Neural crest cell (in vitro differentiated cells): ENCODE measurements around the gene KCNJ10. TPM values are rescaled to one million over a fixed set of nuclear protein-coding genes. Genes with fewer than 3 reads are reported as not detected.

Experiments
- DNase-seq: peaks from one replicate; pipeline ENCODE4 v3.0.0; 2021; ENCODE audit warnings: low read depth, mixed read lengths, low spot score
- H3K27ac Mint-ChIP-seq: one replicate; pipeline ENCODE4 v1.8.0; 2021; ENCODE audit warnings: mild to moderate bottlenecking, mixed read lengths; ENCODE audit not compliant: unreplicated experiment
- H3K27me3 Mint-ChIP-seq: 2 replicates; pipeline ENCODE4 v1.8.0; 2021; ENCODE audit warnings: low read depth, mild to moderate bottlenecking, mixed read lengths
- H3K36me3 Mint-ChIP-seq: 2 replicates; pipeline ENCODE4 v1.8.0; 2021; ENCODE audit warnings: low read depth, mild to moderate bottlenecking, mixed read lengths
- H3K4me1 Mint-ChIP-seq: 2 replicates; pipeline ENCODE4 v1.8.0; 2021; ENCODE audit warnings: mixed read lengths
- H3K4me3 Mint-ChIP-seq: one replicate; pipeline ENCODE4 v1.8.0; 2021; ENCODE audit warnings: mild to moderate bottlenecking, mixed read lengths
- H3K9me3 Mint-ChIP-seq: 2 replicates; pipeline ENCODE4 v1.8.0; 2021; ENCODE audit warnings: mixed read lengths
- long read RNA-seq: library from polyadenylated mRNA; unstranded; transcript quantifications from one replicate; pipeline ENCODE4 v2.0.0, GENCODE V29; 2020
- total RNA-seq: library from RNA; stranded (reverse); gene quantifications from 2 replicates; pipeline ENCODE4 v1.2.1, GENCODE V29; 2021
- TF ChIP-seq, protein P1 (sequence below): fragments of 200-600 bp; sonication (generic); conservative IDR thresholded peaks from 2 replicates; pipeline ENCODE4 v1.5.0; 2021; ENCODE audit warnings: antibody characterized with exemption, mild to moderate bottlenecking

KCNJ10 gene
- total RNA-seq = 0.47 and 0.73 TPM in 2 replicates
- long read RNA-seq = 0 reads

DNA sequence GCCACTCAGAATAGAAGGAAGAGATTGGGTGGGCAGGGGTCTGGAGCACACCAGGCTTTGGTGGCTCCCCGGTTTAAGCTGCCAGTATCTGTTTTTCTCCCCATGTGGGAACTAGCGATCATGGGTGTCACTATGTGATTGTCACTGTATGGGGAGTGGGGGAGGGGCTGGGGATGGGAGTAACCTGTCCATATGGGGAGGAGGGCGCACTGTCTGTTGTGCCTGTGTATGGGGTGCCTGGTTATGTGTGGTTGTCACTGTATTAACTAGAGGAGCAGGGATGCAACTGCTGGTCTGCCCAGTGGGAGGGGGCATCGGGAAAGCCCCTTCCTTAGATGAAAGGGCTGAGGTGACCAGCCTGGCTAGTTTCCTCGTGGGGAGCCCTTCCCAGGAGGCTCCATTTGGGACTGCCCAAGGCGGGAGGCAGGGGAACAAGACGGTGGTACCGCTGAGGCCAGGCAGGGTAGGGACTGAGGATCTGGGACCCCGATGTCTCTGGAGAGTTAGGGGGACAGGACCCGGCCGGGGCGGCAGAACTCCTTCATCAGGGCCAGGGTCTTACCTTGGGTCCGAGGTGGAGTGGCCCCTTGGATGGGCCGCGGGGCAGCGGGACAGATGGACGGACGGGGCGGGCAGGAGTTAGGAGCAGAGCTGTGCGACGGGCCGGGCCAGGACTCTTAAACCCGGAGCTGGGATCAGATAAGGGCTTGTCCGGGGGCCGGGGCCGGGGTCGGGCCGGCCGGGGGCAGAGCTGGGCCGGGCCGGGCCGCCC, at the start of gene KCNJ10:
Gene KCNJ10, minus strand, starts transcription at position 701 of the 772 bp plus-strand sequence. CDS start 27,628 bp downstream, outside the sequence.
- H3K9me3 Mint-ChIP-seq = no peaks in the 10 kb centered on the region
- no peaks in the 10 kb centered on the region for H3K36me3 Mint-ChIP-seq
- H3K27me3 Mint-ChIP-seq = peaks cover 68% of the 10 kb centered on the region
- H3K27ac Mint-ChIP-seq = no peak within 1 kb of the TSS
- H3K4me1 Mint-ChIP-seq = peaks cover 36% of the 10 kb centered on the region
- peak within 1 kb of the TSS; percentile 87 for H3K4me3 Mint-ChIP-seq
- no peak for DNase-seq
- TF ChIP-seq, protein P1, sequence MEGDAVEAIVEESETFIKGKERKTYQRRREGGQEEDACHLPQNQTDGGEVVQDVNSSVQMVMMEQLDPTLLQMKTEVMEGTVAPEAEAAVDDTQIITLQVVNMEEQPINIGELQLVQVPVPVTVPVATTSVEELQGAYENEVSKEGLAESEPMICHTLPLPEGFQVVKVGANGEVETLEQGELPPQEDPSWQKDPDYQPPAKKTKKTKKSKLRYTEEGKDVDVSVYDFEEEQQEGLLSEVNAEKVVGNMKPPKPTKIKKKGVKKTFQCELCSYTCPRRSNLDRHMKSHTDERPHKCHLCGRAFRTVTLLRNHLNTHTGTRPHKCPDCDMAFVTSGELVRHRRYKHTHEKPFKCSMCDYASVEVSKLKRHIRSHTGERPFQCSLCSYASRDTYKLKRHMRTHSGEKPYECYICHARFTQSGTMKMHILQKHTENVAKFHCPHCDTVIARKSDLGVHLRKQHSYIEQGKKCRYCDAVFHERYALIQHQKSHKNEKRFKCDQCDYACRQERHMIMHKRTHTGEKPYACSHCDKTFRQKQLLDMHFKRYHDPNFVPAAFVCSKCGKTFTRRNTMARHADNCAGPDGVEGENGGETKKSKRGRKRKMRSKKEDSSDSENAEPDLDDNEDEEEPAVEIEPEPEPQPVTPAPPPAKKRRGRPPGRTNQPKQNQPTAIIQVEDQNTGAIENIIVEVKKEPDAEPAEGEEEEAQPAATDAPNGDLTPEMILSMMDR = no peak

DNA sequence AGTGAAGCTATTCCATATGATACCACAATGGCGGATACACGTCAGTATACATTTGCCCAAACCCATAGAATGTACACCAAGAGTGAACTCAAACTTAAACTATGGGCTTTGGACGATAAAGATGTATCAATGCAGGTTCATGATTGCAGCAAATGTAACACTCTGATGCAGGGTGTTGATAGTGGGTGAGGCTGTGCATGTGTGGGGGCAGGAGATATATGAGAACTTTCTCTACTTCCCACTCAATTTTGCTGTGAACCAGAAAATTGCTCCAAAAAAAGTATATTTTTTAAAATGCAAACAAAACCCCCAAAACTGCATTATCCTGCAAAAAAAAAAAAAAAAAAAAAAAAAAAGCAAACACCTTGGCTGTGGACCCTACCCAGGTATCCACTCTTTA, 49.0 kb upstream of the KCNJ10 start:
- Mint-ChIP-seq H3K36me3 (peaks cover 3% of the 10 kb centered on the region), H3K27ac (no peak overlapping the region), H3K4me3 (peak overlapping the region; percentile 92), H3K9me3 (no peaks in the 10 kb centered on the region), H3K27me3 (no peaks in the 10 kb centered on the region), H3K4me1 (peaks cover 57% of the 10 kb centered on the region)
- TF ChIP-seq, protein P1 = no peak
- DNase-seq = no peak

DNA sequence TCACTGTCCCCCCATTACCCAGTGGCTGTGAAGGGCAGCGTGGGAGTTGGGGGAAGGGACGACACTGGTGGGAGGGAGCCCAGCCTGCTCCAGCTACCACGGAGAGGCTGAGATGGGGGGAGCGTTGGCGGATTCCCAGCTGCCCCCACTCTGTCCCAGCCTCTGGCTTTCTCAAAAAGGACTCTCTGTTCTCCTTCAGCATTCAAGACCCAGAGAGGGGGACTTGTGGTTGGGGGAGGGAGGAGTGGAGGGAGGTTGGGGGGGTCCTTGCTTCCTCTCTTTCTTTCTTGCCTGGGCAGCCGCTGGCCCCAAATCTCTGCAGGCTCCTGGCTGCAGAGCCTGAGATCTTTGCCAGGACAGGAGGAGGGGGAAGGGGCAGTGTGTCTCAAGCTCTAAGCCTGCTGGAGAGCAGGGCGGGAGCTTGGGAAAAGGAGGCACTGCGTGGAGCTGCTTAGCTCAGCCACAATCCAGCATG, 47.8 kb upstream of the KCNJ10 start:
- H3K36me3 Mint-ChIP-seq = no peaks in the 10 kb centered on the region
- peak overlapping the region; percentile 92 for H3K4me3 Mint-ChIP-seq
- DNase-seq = no peak
- TF ChIP-seq, protein P1 = no peak
- H3K27me3 Mint-ChIP-seq = no peaks in the 10 kb centered on the region
- peak overlapping the region; percentile 23 for H3K27ac Mint-ChIP-seq
- no peaks in the 10 kb centered on the region for H3K9me3 Mint-ChIP-seq
- H3K4me1 Mint-ChIP-seq = peaks cover 64% of the 10 kb centered on the region

DNA sequence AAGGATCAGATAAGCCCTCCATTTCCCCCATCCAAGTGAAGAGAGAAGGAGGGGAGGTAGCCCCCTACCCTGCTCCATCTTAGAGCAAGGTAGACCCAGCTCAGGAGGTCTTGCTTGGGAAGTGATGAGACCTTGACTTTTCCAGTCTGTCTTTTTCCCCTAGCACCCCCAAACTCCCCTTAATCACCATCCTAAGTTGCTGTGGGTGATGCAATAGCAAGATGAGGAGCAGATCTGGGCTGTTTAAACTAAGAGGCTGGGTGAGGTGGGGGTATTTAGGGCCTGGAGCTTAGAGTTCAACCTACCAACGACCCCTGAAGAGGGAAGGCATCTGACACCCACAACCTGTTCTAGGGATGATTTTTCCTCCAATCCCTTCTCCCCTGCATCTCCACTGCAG, 47.3 kb upstream of the KCNJ10 start:
- Mint-ChIP-seq H3K27me3 (no peaks in the 10 kb centered on the region), H3K36me3 (no peaks in the 10 kb centered on the region), H3K9me3 (no peaks in the 10 kb centered on the region), H3K4me3 (peak overlapping the region; percentile 92), H3K4me1 (peaks cover 69% of the 10 kb centered on the region), H3K27ac (no peak overlapping the region)
- TF ChIP-seq, protein P1 = no peak
- no peak for DNase-seq

DNA sequence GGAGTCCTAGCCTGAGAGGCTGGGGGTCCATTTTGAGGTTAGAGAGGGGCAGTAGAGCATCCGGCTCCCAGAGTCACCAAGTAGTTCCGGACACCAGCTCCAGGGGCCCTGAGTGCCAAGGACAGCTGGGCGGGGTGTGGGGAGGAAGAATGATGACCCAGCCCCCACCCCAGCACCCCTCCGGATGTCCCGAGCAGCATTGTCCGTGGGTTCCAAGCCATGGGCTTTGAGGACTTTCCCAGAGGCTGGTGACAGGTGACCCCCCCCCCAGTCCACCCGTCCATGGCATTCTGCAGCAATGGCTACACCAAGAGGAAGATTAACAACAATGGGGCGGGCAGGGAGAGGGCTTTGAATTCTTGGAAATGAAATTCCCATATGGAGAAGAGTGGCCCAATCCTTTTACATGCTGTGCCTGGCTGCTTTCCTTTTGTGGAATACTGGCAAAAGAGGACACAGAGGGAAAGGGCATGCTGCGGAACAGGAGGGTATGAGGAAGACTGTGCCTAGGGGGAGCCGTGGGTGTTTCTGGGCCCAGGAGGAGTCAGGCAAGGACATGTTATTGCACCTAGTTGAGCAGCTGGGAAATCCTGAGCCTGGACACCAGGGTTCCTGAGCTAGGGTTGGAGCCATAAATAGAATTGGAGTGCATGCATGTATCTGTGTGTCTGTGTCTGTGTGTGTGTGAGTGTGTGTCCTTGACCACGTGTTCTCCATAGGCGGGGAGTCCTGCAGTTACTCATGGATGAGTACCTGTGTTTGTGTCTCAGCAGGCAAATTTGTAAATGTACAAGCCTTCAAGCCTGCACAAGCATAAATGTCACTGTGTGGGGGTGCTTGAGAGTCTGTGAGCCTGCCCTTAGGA, 46.6 kb upstream of the KCNJ10 start:
- peak overlapping the region; percentile 92 for H3K4me3 Mint-ChIP-seq
- no peaks in the 10 kb centered on the region for H3K27me3 Mint-ChIP-seq
- TF ChIP-seq, protein P1 = no peak
- no peak for DNase-seq
- peaks cover 74% of the 10 kb centered on the region for H3K4me1 Mint-ChIP-seq
- peak overlapping the region; percentile 92 for H3K27ac Mint-ChIP-seq
- H3K36me3 Mint-ChIP-seq = no peaks in the 10 kb centered on the region
- no peaks in the 10 kb centered on the region for H3K9me3 Mint-ChIP-seq
